HG02610 (cell line): Measurements from ENCODE around the gene SETDB2.

ENCODE experiments used
- ATAC-seq: cut with Tn5 transposase; IDR thresholded peaks from one replicate; pipeline ENCODE4 v1.9.1; 2021; ENCODE audit warnings: mild to moderate bottlenecking, moderate library complexity; ENCODE audit not compliant: unreplicated experiment

Gene SETDB2

DNA sequence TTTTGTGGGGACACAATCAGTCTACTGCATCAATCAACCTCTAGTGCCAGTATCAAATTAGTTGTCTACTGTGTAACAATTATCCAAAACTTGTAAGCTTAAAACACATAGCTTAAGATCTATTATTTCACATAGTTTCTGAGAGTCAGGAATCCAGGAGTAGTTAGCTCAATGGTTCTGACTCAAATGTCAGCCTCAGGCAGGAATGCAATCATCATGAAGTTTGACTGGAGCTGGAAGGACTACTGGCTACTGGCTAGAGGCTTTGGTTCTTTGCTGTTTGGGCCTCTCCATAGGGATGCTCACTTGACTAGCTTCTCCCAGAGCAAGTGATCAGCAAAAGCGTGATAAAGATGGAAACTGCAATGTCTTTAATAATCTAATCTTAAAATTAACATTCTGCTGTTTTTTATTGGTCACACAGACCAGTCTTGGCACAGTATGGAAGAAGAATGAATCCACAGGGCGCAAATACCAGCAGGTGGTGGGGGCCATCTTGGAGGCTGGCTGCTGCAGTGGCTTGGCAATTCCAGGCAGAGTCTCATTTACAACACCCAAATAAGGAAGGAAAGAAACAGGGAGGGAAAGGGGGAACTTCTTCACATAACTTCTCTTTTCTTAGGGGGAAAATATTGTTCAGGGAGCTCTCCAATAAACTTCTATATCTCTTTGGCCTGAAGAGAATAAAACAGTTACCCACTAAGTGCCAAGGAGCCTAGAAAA lies 15.9 kb upstream of the SETDB2 start:
- ATAC-seq: no peak

DNA sequence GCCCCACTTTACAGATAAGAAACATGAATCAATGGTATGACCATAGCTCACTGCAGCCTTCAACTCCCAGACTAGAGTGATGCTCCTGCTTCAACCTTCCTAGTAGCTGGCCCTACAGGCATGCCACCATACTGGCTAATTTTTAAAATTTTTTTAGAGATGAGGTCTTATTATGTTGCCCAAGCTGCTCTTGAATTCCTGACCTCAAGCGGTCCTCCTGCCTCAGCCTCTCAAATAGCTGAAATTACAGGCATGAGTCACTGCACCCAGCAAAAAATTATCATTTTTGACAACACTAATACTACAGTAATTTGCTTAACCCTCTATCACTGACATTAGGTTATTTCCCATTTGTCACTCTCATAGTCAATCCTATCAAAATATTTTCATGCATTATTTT lies 15.0 kb upstream of the SETDB2 start:
- no peak for ATAC-seq

DNA sequence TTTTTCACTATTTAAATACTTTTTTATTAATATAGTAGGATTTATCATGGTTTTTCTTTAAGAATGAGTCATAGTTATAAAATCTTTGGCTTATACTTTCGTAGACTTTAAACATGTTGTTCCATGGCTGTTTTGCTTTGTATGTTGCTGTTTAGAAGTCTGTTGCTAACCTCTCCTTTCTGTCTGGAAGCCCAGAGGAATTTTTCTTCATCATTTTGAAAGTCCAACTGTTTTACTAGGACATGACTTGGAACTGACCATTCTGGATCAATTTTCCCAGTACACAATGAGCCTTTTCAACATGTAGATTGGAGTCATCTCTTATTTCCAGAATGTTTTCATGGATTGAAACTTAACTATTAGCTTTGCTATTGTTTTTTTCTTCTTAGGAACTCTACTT lies 8.1 kb upstream of the SETDB2 start:
- no peak for ATAC-seq

DNA sequence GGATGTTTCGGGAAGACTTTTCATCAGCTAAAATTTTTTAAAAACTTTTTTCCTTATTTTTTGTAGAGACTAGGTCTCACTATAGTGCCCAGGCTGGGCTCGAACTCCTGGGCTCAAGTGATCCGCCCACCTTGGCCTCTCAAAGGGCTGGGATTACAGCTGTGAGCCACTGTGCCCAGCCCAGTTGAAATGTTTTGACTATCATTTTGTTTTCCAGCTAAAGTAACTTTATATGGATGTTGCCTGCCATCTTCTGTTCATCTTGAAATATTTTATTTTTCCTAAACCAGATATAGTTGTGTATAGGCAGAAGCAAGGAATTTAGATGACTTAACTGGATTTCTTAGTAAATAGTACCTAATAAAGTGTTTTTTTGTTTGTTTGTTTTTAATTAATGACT lies 7.2 kb upstream of the SETDB2 start:
- ATAC-seq: no peak

DNA sequence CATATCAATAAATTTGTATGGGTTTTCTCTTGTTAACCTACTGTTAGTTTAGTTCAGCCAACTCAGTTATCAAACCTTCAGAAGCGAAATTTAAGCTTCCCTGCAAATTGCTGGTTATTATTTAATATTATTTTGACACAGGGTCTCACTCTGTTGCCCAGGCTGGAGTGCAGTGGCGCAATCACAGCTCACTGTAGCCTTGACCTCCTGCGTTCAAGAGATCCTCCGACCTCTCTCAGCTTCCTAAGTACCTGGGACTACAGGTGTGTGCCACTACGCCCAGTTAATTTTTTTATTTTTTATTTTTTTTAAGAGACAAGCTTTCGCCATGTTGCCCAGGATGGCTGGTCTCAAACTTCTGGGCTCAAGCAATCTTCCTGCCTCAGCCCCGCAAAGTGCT lies 6.4 kb upstream of the SETDB2 start:
- no peak for ATAC-seq

DNA sequence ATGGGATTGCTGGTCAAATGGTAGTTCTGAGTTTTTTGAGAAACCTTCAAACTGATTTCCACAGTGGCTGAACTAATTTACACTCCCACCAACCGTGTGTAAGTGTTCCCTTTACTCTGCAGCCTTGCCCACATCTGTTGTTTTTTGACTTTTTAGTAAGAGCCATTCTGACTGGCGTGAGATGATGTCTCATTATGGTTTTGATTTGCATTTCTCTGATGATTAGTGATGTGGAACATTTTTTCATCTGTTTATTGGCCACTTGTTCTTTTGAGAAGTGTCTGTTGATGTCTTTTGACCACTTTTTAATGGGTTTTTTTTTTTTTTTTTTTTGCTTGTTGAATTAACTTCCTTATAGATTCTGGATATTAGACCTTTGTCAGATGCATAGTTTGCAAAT lies 4.5 kb upstream of the SETDB2 start:
- no peak for ATAC-seq

DNA sequence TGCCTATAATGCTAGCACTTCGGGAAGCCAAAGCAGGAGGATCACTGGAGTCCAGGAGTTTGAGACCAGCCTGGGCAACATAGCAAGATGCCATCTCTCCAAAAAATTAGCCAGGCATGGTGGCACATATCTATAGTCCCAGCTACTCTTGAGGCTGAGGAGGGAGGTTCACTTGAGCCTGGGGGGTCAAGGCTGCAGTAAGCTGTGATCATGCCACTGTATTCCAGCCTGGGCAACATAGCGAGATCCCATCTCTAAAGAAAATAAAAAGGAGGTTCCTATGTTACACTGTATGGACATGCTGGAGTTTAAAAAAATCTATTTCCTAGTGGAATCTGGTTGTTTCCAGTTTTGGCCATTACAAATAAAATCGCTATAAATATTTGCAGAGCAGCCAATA lies 2.8 kb upstream of the SETDB2 start:
- ATAC-seq: no peak

DNA sequence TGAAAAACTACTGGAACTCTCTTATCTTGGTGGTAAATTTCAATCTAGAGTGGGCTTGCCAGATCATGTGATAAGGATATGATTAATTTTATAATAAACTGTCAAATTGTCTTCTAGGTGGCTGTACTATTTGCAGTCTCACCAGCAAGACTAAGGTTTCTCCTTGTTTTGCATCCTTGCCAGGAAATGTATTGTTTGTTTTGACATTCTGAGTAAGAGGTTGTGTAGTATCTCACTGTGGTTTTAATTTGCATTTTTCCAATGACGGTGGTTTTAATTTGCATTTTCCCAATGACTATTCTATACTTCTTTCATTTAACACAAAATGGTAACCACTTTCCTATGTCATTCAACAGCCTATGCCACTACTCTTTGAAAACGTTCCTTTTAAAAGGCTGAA lies 2.2 kb upstream of the SETDB2 start:
- no peak for ATAC-seq

DNA sequence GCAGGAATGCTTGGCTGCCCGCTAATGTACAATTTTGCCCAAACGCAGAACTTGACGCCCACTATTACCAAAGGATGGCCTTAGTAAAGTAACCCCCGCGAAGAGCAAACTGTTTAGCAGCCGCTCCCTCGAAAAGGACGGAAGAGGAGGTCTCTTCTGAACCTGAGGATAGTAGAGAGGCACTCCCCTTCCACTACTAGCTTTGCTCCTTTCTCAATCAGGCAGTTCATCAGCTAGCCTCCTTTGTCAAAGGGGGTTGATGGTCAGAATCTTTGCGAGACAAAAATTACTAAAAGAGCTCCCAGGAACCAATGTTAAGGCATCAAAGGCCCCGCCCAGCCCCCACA lies 744 bp upstream of the SETDB2 start:
- ATAC-seq: no peak

DNA sequence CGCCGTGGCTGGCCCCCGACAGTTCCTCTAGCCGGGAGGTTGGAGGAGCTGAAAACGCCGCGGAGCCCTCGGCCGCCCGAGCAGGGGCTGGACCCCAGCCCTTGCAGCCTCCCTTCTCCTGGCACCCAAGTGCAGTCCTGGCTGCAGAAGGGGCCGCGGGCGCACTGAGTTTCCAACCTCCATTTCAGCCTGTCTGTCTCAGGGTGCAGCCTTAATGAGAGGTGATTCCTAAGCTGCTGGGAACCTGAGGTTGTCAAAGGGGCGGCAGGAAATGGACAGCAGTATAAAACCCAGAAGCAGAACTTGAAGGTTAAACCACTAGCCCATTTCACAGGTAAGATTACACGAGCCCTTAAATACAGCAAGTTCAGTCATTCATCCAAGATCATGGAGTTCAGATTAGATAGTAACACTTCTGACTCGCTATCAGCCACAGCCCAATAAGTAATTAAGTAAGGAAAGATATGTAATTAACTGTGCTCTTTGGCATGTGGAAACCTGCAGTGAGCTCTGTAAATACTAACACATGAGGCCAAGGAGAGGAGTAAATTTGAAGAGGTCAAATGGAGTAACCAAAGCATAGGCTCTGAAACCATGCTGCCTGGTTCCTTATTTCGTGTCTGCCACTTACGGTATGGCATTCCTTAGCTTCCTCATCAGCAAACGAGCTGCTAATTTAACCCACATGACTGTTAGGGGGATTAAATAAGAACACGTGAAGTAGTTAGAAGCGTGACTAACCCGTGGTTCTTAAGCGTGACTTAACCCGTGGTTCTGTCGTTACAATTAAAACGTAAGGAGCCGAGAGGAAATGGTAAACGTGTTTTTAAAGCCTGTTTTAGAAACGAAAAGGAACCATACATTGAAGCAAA lies 686 bp downstream of the SETDB2 start:
- ATAC-seq: no peak

DNA sequence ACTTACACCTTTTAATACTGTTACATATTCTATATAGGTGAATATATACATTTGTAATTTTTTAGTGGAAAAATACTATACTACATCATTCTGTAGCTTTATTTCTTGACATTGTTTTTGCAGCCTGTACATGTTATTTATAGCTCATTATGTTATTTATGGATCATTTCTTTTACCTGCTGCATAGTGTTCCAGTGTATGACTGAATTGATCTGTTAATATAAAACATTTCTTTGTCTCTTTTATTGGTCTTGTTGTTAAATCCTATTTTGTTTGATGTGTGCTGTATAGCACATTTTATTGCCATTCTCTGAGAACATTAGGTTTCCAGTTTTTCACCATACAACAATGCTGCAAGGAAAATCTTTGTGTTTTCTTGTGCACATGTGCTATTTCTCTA lies 2.4 kb downstream of the SETDB2 start:
- ATAC-seq: no peak

DNA sequence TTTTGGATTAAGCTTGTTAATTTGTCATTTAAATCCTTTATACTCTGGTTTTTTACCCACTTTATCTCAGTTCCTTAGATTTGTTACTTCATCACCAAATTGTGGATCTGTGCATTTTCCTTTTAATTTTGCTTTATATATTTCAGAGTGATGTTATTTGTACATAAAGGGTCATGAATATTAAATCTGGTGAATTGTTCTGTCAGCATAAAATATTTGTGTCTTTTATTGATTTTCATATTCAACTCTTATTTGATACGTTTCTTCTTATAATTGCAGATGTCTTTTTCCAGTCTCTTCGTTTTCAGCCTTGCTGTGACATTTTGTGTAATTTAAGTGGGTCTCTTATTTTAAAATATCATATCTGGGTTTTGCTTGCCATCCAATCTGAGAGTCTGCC lies 4.7 kb downstream of the SETDB2 start:
- ATAC-seq: no peak

DNA sequence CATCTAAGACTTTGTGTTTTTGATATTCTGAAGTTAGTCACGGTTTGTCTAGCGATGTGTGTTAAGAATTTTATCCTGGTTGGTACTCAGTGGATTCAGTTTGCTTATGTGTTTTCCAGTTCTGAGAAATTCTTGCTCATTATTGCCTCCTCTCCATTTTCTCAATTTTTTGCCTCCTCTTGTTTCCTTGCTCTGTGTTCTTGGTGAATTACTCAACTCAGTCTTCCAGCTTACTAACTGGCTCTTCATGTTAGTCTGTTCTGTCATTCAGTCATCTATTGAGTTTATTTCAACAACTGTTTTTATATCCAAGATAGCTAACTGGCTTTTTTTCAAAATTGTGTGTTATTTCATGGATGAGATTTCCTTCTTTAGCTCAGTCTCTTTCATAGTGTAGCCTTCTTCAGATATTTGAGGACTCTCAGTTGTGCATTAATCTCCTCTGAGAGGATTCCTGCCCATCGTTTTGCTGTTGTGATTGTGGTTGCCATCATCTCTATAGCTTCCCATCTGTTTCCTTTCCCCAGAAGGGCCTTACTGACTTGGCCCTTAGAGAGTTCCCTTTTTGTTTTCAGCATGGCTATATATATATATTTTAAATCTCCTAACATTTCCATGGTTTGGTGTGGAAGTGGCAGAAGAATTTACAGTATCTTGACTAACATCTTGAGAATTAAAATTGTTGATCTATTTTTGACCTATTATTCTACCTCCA lies 6.2 kb downstream of the SETDB2 start:
- no peak for ATAC-seq

DNA sequence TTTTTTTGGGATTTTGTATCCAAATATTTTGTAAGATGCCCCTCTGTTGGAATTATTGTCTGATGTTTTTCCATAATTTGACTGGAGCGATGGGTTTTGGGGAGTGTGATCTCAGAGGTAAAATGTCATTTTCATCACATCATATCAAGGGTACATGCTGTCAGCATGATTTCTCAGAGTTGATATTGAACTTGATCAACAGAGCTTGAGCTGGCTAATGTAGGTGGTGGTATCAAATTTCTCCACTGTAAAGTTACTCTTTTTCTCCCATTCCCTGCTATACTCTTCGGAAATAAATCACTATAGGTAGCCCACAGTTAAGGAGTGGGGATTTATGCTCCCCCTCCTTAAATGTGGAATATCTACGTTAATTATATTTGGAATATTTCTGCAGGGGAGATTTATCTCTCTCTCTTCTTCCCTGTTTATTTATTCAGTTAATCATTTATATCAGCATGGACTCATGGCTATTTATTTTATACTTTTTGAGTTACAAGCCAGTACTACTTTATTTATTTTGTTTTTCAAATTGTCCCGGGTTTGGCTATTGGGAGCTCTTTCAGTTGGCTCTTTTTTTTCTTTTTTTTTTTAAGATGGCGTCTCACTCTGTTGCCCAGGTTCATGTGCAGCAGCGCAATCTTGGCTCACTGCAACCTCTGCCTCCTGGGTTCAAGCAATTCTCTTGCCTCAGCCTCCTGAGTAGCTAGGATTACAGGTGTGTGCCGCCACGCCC lies 8.8 kb downstream of the SETDB2 start:
- no peak for ATAC-seq

DNA sequence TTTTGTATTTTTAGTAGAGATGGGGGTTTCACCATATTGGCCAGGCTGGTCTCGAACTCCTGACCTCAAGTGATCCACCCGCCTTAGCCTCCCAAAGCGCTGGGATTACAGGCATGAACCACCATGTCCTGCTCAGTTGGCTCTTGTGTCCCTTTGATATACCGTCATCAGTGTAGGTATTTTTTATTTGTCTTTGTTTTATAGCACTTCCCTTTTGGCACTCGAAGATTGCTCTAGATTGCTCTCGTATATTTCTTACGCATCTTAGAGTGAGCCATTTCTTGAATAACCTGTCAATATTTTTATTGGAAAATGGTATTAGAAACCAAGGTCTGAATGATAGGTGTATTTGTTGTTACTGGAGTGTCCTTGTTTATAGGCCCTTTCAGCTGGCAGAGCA lies 9.4 kb downstream of the SETDB2 start:
- no peak for ATAC-seq

DNA sequence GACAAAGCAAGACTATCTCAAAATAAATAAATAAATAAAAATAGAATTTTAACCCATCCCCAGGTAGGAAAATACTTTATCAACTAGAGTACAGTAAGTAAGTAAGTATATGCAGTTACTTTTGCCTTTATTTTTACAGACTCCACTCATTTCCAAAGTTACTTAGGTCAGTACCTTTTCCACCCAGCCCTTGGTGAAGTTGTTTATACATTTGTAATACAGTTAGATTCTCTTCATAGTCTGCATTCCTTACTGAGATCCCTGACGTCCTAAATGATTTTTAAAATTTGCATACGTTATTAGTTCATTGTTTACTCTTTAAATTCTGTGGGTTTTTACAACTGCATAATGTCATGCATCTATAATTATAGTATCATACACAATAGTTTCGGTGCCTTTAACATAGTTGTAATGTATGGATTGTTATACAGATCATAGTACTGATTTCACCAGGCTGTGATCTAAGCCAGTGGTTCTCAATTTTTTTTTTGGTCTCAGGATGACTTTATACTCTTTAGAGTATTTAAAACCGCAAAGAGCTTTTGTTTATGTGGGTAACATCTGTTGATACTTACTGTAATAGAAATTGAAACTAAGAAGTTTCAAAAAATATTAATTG lies 10.4 kb downstream of the SETDB2 start:
- peak; percentile 96 for ATAC-seq

DNA sequence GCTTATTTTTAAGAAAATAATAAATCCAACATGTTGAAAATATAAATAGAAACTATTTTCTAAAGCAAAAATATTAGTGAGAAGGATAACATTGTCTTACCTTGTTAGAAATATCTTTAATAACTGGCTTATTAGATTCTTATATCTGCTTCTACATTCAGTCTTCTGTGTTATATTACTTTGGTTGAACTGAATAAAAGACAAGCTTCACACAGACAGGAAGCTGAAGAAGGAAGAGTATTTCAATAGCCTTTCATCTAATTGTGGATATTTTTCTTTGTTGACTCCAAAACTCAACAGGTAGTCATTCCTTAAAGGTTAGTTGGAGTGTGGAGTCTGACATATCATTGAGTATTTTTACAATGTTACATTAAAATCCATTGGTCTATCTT lies 10.9 kb downstream of the SETDB2 start:
- ATAC-seq: no peak

DNA sequence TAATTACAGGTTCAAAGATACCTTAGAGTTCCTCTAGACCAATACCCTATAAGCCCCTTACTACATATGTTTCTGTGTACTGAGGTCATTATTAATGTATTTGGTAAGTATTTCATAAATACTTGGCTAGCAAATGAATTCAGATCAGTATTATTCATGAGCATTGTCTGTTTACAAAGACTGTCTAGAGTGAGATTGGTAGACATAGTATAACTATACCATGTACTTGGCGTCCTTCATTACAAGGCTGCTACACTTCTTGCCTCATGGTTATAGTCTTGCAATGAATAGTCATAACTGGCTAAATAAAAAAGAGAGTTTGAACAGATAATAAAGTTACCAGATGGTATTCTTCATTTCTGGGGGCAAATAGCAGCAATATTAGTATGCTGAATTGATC lies 12.1 kb downstream of the SETDB2 start:
- ATAC-seq: no peak

DNA sequence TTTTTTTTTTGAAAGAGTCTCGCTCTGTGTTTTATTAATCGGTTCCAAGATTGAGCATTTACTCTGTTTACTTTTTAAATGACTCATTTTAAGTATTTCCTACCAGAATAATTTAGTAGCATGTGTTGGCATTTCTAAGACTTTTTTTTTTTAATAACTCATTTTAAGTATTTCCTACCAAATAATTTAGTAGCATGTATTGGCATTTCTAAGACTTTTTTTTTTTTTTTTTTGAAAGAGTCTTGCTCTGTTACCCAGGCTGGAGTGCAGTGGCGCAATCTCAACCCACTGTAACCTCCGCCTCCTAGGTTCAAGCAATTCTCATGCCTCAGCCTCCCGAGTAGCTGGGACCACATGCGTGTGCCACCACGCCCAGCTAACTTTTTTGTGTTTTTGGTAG lies 13.1 kb downstream of the SETDB2 start:
- ATAC-seq: no peak

DNA sequence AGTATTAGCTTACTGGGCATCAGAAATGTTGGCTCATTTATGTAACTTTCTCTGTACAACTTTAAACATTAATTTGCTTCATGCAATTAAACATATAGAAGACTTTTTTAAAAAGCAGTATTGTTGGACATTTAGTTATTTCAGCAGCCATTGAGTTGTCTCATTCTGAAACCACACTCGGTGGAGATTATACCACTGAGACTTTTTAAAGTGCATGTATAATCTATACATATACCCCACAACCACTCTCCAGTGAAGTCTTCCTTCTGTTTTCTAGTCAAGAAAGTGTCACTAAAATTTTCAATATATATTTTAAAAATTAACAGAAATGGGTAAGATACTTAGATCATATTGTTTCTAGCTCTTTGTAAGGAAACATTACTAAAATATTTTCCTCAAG lies 15.5 kb downstream of the SETDB2 start:
- peak; percentile 33 for ATAC-seq

DNA sequence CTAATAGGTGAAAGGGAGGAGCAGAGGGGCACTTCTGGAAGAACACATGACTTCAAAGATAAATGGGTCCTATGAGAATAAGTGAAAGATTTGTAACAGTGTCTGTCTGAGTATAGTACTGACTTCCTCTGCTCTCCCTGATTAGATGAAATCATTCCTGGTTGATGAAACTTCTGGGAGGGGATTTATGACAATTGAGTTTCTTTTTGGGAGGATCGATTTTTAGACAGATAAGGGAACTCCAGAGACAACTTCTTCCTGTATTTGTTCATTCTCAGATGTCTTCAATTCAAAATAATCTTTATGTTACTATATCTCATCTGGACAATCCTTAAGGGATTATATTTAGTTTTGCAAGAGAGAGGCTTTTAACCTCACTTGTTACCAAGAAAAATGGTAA lies 20.0 kb downstream of the SETDB2 start:
- no peak for ATAC-seq
